ENCODE results near the gene SPRYD3. TPM values are rescaled to one million over a fixed set of nuclear protein-coding genes. Genes with fewer than 3 reads are reported as not detected.

SPRYD3 gene
- total RNA-seq, 1 donor from 2014 or later = 49.1 TPM

DNA sequence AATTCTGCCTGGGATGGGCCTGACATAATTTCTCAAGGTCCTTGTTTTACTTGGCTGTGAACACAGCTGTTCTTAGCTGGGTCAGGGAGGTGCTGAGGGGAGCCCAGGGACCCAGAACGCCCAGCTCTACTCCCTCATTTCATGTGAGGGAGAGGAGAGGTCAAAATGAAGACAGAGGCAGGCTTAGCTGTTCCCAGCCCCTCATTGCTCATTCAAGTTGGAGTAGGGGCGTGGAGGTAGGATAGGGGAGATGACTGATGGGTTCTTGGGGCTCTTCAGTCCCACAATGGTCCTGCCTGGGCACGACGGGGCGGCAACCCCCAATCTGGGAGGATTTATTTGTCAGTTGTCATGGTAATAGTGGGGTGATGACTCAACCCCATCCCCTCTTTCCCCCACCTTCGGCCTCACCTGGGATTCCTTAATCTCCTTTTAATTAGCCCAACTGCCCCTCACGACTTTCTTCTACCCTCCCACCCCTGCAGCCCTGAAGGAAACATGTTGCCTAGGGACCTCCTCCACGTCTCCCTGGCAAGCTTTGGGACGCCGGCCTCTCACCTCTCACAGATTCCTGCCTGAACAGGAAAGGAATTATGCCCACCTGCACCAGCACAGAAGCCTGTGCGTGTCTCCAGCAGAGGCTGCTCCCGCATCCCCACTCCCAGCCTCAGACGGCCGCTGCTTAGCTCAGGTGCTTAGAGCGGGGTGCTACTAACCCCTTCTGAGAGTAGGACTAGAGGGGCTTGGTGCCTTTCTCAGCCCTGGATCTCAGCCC lies 10.2 kb downstream of the SPRYD3 start:
- DNase-seq = no peak
- TF ChIP-seq, protein P1, sequence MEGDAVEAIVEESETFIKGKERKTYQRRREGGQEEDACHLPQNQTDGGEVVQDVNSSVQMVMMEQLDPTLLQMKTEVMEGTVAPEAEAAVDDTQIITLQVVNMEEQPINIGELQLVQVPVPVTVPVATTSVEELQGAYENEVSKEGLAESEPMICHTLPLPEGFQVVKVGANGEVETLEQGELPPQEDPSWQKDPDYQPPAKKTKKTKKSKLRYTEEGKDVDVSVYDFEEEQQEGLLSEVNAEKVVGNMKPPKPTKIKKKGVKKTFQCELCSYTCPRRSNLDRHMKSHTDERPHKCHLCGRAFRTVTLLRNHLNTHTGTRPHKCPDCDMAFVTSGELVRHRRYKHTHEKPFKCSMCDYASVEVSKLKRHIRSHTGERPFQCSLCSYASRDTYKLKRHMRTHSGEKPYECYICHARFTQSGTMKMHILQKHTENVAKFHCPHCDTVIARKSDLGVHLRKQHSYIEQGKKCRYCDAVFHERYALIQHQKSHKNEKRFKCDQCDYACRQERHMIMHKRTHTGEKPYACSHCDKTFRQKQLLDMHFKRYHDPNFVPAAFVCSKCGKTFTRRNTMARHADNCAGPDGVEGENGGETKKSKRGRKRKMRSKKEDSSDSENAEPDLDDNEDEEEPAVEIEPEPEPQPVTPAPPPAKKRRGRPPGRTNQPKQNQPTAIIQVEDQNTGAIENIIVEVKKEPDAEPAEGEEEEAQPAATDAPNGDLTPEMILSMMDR (IDR thresholded peaks at IDR 0.05; ENCODE audit: borderline replicate concordance) = no peak
- peaks cover 22% of the 10 kb centered on the region for H3K36me3 ChIP-seq
- intact Hi-C loops (cut with micrococcal nuclease) = loop anchor here (5.0 kb wide), 2 partner anchors 33 to 128 kb away; partner anchors contain the start of gene SOAT2
- no peaks in the 10 kb centered on the region for H3K27me3 ChIP-seq (ENCODE audit: low read depth)
- no peaks in the 10 kb centered on the region for H3K9me3 ChIP-seq (replicated peaks)
- no peak overlapping the region for H3K4me3 ChIP-seq
- peaks cover 99% of the 10 kb centered on the region for H3K4me1 ChIP-seq
- peak overlapping the region; percentile 100 for H3K27ac ChIP-seq (replicated peaks)

DNA sequence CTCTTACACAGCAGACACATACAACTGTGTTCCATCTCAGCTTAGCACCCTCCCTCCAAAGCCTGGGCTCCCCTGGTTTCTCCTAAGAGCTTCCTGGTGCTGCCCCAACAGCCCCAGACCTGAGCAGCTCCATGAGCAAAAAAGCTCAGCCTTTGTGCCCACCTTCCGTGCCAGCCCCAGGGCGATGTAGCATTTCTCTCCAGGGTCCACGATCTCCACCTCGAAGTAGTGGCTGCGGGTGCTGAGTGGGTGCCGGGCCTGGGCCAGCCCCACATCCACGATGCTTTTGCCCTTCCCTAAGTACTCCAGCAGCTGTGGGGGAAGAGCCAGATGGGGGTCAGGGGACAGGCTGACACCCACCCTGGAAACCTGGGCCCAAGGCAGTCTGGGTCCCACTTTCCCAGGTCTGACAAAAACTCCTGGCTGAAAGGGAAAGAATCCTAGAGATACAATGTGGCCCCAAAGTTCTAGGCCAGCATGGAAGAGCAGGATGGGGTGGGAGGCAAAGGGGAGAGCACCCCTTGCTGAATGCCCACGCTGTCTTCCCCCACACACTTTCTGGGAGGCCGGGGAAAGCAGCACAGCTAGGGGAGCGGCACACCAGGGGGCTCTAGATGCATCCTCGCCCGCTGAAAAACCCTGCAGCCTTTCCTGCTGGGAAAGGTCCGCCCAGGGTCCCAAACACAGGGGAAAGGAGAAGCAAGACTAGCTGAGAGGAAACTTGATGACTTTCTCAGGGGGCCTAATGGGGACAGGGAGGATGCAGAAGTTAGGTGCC lies 11.0 kb downstream of the SPRYD3 start:
- no peak for DNase-seq
- Histone ChIP-seq H3K27ac (replicated peaks) (peak overlapping the region; percentile 100), H3K9me3 (replicated peaks) (no peaks in the 10 kb centered on the region), H3K36me3 (peaks cover 30% of the 10 kb centered on the region), H3K4me3 (no peak overlapping the region), H3K4me1 (peaks cover 100% of the 10 kb centered on the region), H3K27me3 (ENCODE audit: low read depth) (no peaks in the 10 kb centered on the region)
- intact Hi-C loops (cut with micrococcal nuclease) = loop anchor here (5.0 kb wide), 2 partner anchors 34 to 129 kb away; partner anchors contain the start of gene SOAT2
- TF ChIP-seq, protein P1 (IDR thresholded peaks at IDR 0.05; ENCODE audit: borderline replicate concordance) = no peak

DNA sequence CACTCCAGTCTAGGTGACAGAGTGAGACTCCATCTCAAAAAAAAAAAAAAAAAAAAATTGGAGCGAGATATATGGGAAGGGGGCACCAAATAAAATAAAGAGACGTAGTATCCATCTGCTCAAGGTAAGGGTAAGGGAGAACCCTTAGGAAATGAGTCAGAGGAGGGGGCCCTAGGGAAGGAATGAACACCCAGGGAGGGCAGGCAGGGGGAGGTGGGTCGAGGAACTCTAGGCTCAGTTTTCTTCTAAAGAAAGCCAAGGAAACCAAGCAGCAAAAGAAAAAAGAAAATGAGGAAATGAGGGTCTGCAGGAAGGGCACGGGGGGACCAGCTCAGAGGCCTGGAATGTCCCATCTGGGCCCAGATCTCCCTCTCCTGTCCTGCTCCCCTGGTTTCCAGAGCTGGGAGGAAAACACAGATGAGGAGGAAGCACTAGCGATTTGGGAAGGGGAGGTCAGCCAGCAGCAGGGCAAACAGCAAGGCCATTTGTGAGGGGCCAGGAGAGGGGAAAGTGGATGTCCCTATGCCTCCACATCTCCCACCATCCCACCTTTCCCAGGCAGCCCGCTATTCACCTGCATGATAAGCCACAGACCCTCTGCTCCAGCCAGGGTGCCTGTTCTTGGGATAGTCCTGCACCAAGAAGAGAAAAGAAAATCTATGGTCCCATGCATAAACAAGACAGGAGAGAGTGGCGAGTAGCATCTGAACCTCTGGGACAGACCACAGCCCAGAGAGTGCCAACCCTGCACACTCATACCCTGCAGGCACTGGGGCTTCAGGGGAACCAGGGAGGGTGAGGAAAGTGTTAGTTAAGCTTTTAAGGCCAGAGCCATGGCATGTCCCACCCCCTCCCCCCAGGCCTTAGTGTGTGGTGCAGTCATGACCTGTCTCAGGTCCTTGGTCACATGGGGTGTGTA lies 11.9 kb downstream of the SPRYD3 start:
- H3K4me1 ChIP-seq = peaks cover 100% of the 10 kb centered on the region
- DNase-seq = no peak
- intact Hi-C loops (cut with micrococcal nuclease) = loop anchor here (5.0 kb wide), 2 partner anchors 35 to 130 kb away; partner anchors contain the start of gene SOAT2
- no peaks in the 10 kb centered on the region for H3K9me3 ChIP-seq (replicated peaks)
- no peaks in the 10 kb centered on the region for H3K27me3 ChIP-seq (ENCODE audit: low read depth)
- H3K27ac ChIP-seq (replicated peaks) = peak overlapping the region; percentile 100
- H3K4me3 ChIP-seq = no peak overlapping the region
- TF ChIP-seq, protein P1 (IDR thresholded peaks at IDR 0.05; ENCODE audit: borderline replicate concordance) = no peak
- peaks cover 39% of the 10 kb centered on the region for H3K36me3 ChIP-seq

DNA sequence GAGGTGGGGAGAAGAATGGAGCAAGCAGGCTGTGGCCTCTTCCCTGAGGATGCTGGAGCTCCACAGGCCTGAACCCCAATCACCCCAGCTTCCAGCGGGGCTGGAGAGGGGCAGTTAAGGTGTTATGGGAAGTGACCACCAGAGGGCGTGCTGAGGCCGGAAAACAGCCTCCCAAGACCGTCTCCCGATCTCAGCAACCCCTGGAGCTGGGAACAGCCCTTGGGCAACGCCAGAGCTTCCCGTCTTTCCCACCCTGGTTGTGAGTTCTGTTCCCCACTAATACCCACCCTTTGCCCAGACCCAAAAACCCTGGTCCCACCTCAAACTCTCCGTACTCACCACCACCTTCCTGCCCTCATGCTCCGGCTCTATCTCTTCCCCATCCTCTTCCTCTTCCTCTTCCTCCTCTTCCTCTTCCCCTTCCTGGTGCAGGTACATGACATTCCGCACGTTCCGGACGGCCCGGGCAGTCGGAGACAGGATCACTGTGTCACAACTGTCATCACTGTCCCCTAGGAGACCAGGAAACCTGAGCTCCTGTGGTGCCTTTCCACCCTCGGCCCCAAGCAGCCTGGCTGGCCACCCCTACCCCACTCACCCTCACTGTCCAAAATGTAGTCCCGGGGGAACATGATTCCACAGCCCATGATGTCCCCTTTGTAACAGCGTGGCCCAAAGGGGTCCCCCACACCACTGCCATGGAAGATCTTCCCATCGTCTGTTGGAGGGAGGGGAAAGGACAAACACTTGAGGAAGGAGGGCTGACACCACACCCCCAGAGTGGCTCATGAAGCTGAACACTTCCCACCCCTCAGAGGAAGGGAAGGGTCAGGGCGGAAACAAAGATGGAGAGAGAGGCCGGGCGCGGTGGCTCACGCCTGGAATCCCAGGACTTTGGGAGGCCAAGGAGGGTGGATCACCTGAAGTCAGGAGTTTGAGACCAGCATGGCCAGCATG lies 12.9 kb downstream of the SPRYD3 start:
- Histone ChIP-seq H3K36me3 (peaks cover 50% of the 10 kb centered on the region), H3K27me3 (ENCODE audit: low read depth) (no peaks in the 10 kb centered on the region), H3K4me3 (peak overlapping the region; percentile 31), H3K27ac (replicated peaks) (peak overlapping the region; percentile 100), H3K4me1 (peaks cover 100% of the 10 kb centered on the region), H3K9me3 (replicated peaks) (no peaks in the 10 kb centered on the region)
- intact Hi-C loops (cut with micrococcal nuclease) = loop anchor here (5.0 kb wide), 2 partner anchors 36 to 131 kb away; partner anchors contain the start of gene SOAT2
- TF ChIP-seq, protein P1 (IDR thresholded peaks at IDR 0.05; ENCODE audit: borderline replicate concordance) = peak; percentile 94
- DNase-seq = peak; percentile 81
